ENCODE data around the gene NRIP3. TPM values are rescaled to one million over a fixed set of nuclear protein-coding genes. Genes with fewer than 3 reads are reported as not detected.

Gene NRIP3
- total RNA-seq, 4 donors from 2014 or later = 0.66 to 1.4 (median 1.0) TPM

GRCh38 chr11:9001736-9002135 lies 2.1 kb downstream of the NRIP3 start:
- 60 to 76% methylated on average over 6 of the region's 6 CpGs for WGBS, 2 donors
- peaks cover 13 to 20% (median 17%) of the 10 kb centered on the region in 3 donors for H3K4me1 ChIP-seq
- peaks cover 0 to 44% (median 2%) of the 10 kb centered on the region in 4 donors for H3K27me3 ChIP-seq
- intact Hi-C loops (cut with DNase I) = no loop called here
- H3K36me3 ChIP-seq = no peaks in the 10 kb centered on the region
- no peak for TF ChIP-seq POLR2A (IDR thresholded peaks at IDR 0.05)
- no peak for TF ChIP-seq CTCF (IDR thresholded peaks at IDR 0.05)
- H3K9me3 ChIP-seq = no peaks in the 10 kb centered on the region
- DNase-seq = no peak
- no peak overlapping the region for H3K27ac ChIP-seq
- H3K4me3 ChIP-seq = no peak overlapping the region

- Histone ChIP-seq H3K9me3 (no peaks in the 10 kb centered on the region), H3K27ac (no peak overlapping the region), H3K36me3 (no peaks in the 10 kb centered on the region), H3K27me3 (peaks cover 0 to 31% (median 2%) of the 10 kb centered on the region in 4 donors), H3K4me3 (no peak overlapping the region), H3K4me1 (peaks cover 2 to 4% (median 4%) of the 10 kb centered on the region in 3 donors)
- no peak for TF ChIP-seq POLR2A (IDR thresholded peaks at IDR 0.05)
- TF ChIP-seq CTCF (IDR thresholded peaks at IDR 0.05) = no peak
- intact Hi-C loops (cut with DNase I) = no loop called here
- DNase-seq = no peak
- 59 to 88% methylated on average over 2 of the region's 2 CpGs for WGBS, 2 donors
Measured at GRCh38 chr11:8998017-8998416, 5.8 kb downstream of the NRIP3 start.

- no peak for TF ChIP-seq POLR2A (IDR thresholded peaks at IDR 0.05)
- Histone ChIP-seq H3K4me1 (no peaks in the 10 kb centered on the region), H3K27me3 (peaks cover 0 to 26% (median 0%) of the 10 kb centered on the region in 4 donors), H3K4me3 (no peak overlapping the region), H3K9me3 (no peaks in the 10 kb centered on the region), H3K27ac (no peak overlapping the region), H3K36me3 (no peaks in the 10 kb centered on the region)
- intact Hi-C loops (cut with DNase I) = no loop called here
- no peak for DNase-seq
- WGBS, 2 donors = 90 to 93% methylated on average over 3 of the region's 3 CpGs
Measured at GRCh38 chr11:8997451-8997850, 6.3 kb downstream of the NRIP3 start.

- Histone ChIP-seq H3K36me3 (no peaks in the 10 kb centered on the region), H3K9me3 (no peaks in the 10 kb centered on the region), H3K27ac (no peak overlapping the region), H3K4me3 (no peak overlapping the region), H3K27me3 (no peaks in the 10 kb centered on the region), H3K4me1 (no peaks in the 10 kb centered on the region)
- no peak for DNase-seq
- TF ChIP-seq CTCF (IDR thresholded peaks at IDR 0.05) (no peak), POLR2A (IDR thresholded peaks at IDR 0.05) (no peak)
- intact Hi-C loops (cut with DNase I) = no loop called here
- WGBS, 2 donors = 57 to 74% methylated on average over 1 of the region's 1 CpG
Measured at GRCh38 chr11:8989453-8989852, 14.3 kb downstream of the NRIP3 start.

GRCh38 chr11:8988329-8989234 lies 15.2 kb downstream of the NRIP3 start:
- TF ChIP-seq CTCF (IDR thresholded peaks at IDR 0.05) = no peak
- no peak for TF ChIP-seq POLR2A (IDR thresholded peaks at IDR 0.05)
- Histone ChIP-seq H3K27ac (no peak overlapping the region), H3K36me3 (no peaks in the 10 kb centered on the region), H3K4me1 (no peaks in the 10 kb centered on the region), H3K4me3 (no peak overlapping the region), H3K9me3 (no peaks in the 10 kb centered on the region), H3K27me3 (no peaks in the 10 kb centered on the region)
- intact Hi-C loops (cut with DNase I) = no loop called here
- DNase-seq = no peak
- WGBS, 2 donors = 63 to 67% methylated on average over 2 to 3 of the region's 3 CpGs
